HG02610 (cell line): ENCODE measurements around the gene FEM1B.

Source experiments
- ATAC-seq: cut with Tn5 transposase; IDR thresholded peaks from one replicate; pipeline ENCODE4 v1.9.1; 2021; ENCODE audit warnings: mild to moderate bottlenecking, moderate library complexity; ENCODE audit not compliant: unreplicated experiment

Gene FEM1B

GRCh38 chr15:68258692-68259091 lies 18.9 kb upstream of the FEM1B start:
- no peak for ATAC-seq

- ATAC-seq = no peak
Measured at GRCh38 chr15:68259883-68260282, 17.7 kb upstream of the FEM1B start.

GRCh38 chr15:68261241-68261640 lies 16.3 kb upstream of the FEM1B start:
- ATAC-seq = no peak

GRCh38 chr15:68261980-68262379 lies 15.6 kb upstream of the FEM1B start:
- ATAC-seq = no peak

- ATAC-seq = no peak
Measured at GRCh38 chr15:68262514-68263356, 14.8 kb upstream of the FEM1B start.

- no peak for ATAC-seq
Measured at GRCh38 chr15:68264282-68264681, 13.3 kb upstream of the FEM1B start.

GRCh38 chr15:68265081-68265480 lies 12.5 kb upstream of the FEM1B start:
- ATAC-seq = no peak

GRCh38 chr15:68265674-68266073 lies 11.9 kb upstream of the FEM1B start:
- no peak for ATAC-seq

- ATAC-seq = no peak
Measured at GRCh38 chr15:68268405-68268804, 9.1 kb upstream of the FEM1B start.

- no peak for ATAC-seq
Measured at GRCh38 chr15:68271854-68272471, 5.6 kb upstream of the FEM1B start.

- ATAC-seq = no peak
Measured at GRCh38 chr15:68272721-68273271, 4.7 kb upstream of the FEM1B start.

- no peak for ATAC-seq
Measured at GRCh38 chr15:68274201-68274848, 3.2 kb upstream of the FEM1B start.

GRCh38 chr15:68275165-68275746 lies 2.3 kb upstream of the FEM1B start:
- no peak for ATAC-seq

- ATAC-seq = no peak
Measured at GRCh38 chr15:68276668-68277067, 877 bp upstream of the FEM1B start.

GRCh38 chr15:68277131-68277602 lies 378 bp upstream of the FEM1B start:
- peak; percentile 6 for ATAC-seq

GRCh38 chr15:68278345-68278594 lies 725 bp downstream of the FEM1B start:
- ATAC-seq = no peak

GRCh38 chr15:68278595-68279405 lies 1.3 kb downstream of the FEM1B start:
- no peak for ATAC-seq

- no peak for ATAC-seq
Measured at GRCh38 chr15:68279779-68280753, 2.5 kb downstream of the FEM1B start.

GRCh38 chr15:68281008-68281407 lies 3.5 kb downstream of the FEM1B start:
- no peak for ATAC-seq
